Endothelial cell (in vitro differentiated cells): ENCODE data around the gene SUN2. TPM values are rescaled to one million over a fixed set of nuclear protein-coding genes. Genes with fewer than 3 reads are reported as not detected.

Source experiments
- DNase-seq: peaks from one replicate; pipeline ENCODE4 v3.0.0; 2021; ENCODE audit warnings: low spot score
- H3K27ac Mint-ChIP-seq: one replicate; pipeline ENCODE4 v1.8.0; 2021; ENCODE audit warnings: mixed read lengths, inconsistent platforms; ENCODE audit not compliant: unreplicated experiment
- H3K27me3 Mint-ChIP-seq: one replicate; pipeline ENCODE4 v1.8.0; 2021; ENCODE audit warnings: mild to moderate bottlenecking, moderate library complexity, mixed read lengths, inconsistent platforms; ENCODE audit not compliant: unreplicated experiment
- H3K36me3 Mint-ChIP-seq: one replicate; pipeline ENCODE4 v1.8.0; 2021; ENCODE audit warnings: mild to moderate bottlenecking, low read depth, mixed read lengths, inconsistent platforms; ENCODE audit not compliant: unreplicated experiment
- H3K4me1 Mint-ChIP-seq: one replicate; pipeline ENCODE4 v1.8.0; 2021; ENCODE audit warnings: mild to moderate bottlenecking, mixed read lengths, inconsistent platforms; ENCODE audit not compliant: unreplicated experiment
- H3K4me3 Mint-ChIP-seq: one replicate; pipeline ENCODE4 v1.8.0; 2021; ENCODE audit warnings: mild to moderate bottlenecking, mixed read lengths, inconsistent platforms; ENCODE audit not compliant: unreplicated experiment
- H3K9me3 Mint-ChIP-seq: one replicate; pipeline ENCODE4 v1.8.0; 2021; ENCODE audit warnings: mixed read lengths, inconsistent platforms; ENCODE audit not compliant: unreplicated experiment
- CTCF ChIP-seq: fragments of 200-600 bp; sonication (generic); IDR thresholded peaks from one replicate; pipeline ENCODE4 v1.5.0; 2021; ENCODE audit warnings: antibody characterized with exemption; ENCODE audit not compliant: unreplicated experiment
- total RNA-seq: library from RNA; stranded (reverse); fragmentation: NEBNext Ultra II Directional; extraction: Animal tissue kit (Norgen Biotek cat#: 25700); gene quantifications from one replicate; pipeline ENCODE4 v1.2.1, GENCODE V29; 2021; ENCODE audit not compliant: unreplicated experiment

The SUN2 gene
- total RNA-seq, 1 donor from 2014 or later, result 74.4 TPM

- DNase-seq, result no peak
- H3K27me3 Mint-ChIP-seq, result peaks cover 9% of the 10 kb centered on the region
- no peaks in the 10 kb centered on the region for H3K9me3 Mint-ChIP-seq
- H3K4me1 Mint-ChIP-seq, result no peaks in the 10 kb centered on the region
- no peak for TF ChIP-seq CTCF
- peaks cover 19% of the 10 kb centered on the region for H3K36me3 Mint-ChIP-seq
- H3K4me3 Mint-ChIP-seq, result no peak overlapping the region
- no peak overlapping the region for H3K27ac Mint-ChIP-seq
Observed at GRCh38 chr22:38784035-38784434, 28.2 kb upstream of the SUN2 start.

DNA sequence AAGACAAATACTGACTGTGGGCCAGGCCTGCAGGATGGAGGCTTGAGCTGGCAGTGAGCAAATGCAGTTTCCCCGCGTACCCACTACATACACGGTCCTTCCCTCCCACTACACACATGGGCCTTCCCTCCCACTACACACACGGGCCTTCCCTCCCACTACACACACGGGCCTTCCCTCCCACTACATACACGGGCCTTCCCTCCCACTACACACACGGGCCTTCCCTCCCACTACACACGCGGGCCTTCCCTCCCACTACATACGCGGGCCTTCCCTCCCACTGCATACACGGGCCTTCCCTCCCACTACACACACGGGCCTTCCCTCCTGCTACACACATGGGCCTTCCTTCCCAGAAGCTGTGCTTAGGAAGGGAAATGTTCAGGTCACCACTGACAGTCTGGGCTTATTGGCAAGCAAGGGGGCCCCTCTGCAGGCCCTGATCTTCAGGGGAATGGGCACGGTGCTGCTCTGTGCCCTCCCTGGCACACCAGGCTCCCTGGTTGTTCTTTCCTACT is 27.4 kb upstream of the SUN2 start:
- DNase-seq, result no peak
- H3K4me3 Mint-ChIP-seq, result no peak overlapping the region
- no peaks in the 10 kb centered on the region for H3K4me1 Mint-ChIP-seq
- H3K9me3 Mint-ChIP-seq, result no peaks in the 10 kb centered on the region
- H3K27ac Mint-ChIP-seq, result no peak overlapping the region
- TF ChIP-seq CTCF, result no peak
- peaks cover 25% of the 10 kb centered on the region for H3K36me3 Mint-ChIP-seq
- peaks cover 11% of the 10 kb centered on the region for H3K27me3 Mint-ChIP-seq

- DNase-seq, result no peak
- Mint-ChIP-seq H3K4me1 (no peaks in the 10 kb centered on the region), H3K36me3 (peaks cover 26% of the 10 kb centered on the region), H3K27me3 (peaks cover 11% of the 10 kb centered on the region), H3K27ac (no peak overlapping the region), H3K4me3 (no peak overlapping the region), H3K9me3 (no peaks in the 10 kb centered on the region)
- TF ChIP-seq CTCF, result no peak
Observed at GRCh38 chr22:38782402-38783094, 26.8 kb upstream of the SUN2 start.

GRCh38 chr22:38781033-38781432 is 25.2 kb upstream of the SUN2 start:
- TF ChIP-seq CTCF, result no peak
- no peak for DNase-seq
- peaks cover 11% of the 10 kb centered on the region for H3K27me3 Mint-ChIP-seq
- H3K4me1 Mint-ChIP-seq, result peaks cover 12% of the 10 kb centered on the region
- H3K4me3 Mint-ChIP-seq, result no peak overlapping the region
- H3K27ac Mint-ChIP-seq, result no peak overlapping the region
- no peaks in the 10 kb centered on the region for H3K9me3 Mint-ChIP-seq
- H3K36me3 Mint-ChIP-seq, result peaks cover 26% of the 10 kb centered on the region

GRCh38 chr22:38777087-38777671 is 21.4 kb upstream of the SUN2 start:
- Mint-ChIP-seq H3K27me3 (peaks cover 13% of the 10 kb centered on the region), H3K4me3 (no peak overlapping the region), H3K4me1 (peaks cover 14% of the 10 kb centered on the region), H3K36me3 (peaks cover 25% of the 10 kb centered on the region), H3K27ac (no peak overlapping the region), H3K9me3 (no peaks in the 10 kb centered on the region)
- no peak for TF ChIP-seq CTCF
- no peak for DNase-seq
